Measurements from ENCODE around the gene CCDC77.
"Not testable (repeated sequence)": the region's sequence is repeated elsewhere in the genome, so short reads cannot be mapped to it uniquely, and the experiment has no call there.

The CCDC77 gene

DNA sequence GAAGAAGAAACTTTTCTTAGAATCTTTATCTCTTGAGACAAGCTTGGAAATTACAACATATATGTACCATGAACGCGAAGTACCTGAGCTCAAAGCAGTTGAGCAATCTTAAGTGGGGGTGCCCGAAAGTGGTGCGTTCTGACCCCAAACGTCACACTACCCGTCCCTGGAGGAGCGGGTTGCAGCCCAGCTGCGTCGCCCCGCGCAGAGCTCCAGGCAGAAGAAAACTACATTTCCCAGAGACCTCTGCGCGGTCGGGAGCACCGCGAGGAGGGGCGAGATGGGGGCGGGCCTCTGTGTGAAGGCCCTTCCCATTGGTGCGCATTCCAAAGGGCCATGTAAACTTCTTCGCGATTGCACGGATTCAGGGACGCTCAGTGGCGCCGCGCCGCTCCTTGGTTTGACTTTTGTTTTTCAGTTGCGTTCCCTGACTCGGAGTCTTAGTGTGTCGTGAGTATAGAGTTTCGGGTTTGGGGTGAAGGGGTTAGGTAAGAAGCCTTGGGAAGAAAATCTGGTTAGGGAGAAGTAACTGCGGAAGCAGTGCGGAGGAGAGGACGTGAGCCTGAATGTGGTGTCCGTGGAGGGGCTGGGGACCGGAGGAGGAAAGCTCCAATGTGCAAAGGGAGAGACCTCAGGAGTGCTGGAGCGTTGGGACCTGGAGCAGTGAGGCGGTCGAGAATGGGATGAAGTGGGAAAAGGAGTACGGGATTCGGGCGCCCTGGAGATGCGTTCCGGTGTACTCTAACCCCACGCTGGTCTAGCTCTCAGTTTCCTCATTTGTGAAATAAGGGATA lies at the start of gene CCDC77:
Gene CCDC77, plus strand, starts transcription at position 410 of the 794 bp plus-strand sequence. CDS start 7,740 bp downstream, outside the sequence.
- DNase-seq: peak; percentile 87 to 95
- Histone ChIP-seq H3K4me1 (peaks cover 0 to 15% (median 9%) of the 10 kb centered on the region in 4 donors), H3K9me3 (no peaks in the 10 kb centered on the region), H3K27me3 (no peaks in the 10 kb centered on the region), H3K27ac (peak within 1 kb of the TSS; percentile 62 to 73), H3K36me3 (no peaks in the 10 kb centered on the region), H3K4me3 (peak within 1 kb of the TSS; percentile 63 to 70)
- TF ChIP-seq, protein P1, sequence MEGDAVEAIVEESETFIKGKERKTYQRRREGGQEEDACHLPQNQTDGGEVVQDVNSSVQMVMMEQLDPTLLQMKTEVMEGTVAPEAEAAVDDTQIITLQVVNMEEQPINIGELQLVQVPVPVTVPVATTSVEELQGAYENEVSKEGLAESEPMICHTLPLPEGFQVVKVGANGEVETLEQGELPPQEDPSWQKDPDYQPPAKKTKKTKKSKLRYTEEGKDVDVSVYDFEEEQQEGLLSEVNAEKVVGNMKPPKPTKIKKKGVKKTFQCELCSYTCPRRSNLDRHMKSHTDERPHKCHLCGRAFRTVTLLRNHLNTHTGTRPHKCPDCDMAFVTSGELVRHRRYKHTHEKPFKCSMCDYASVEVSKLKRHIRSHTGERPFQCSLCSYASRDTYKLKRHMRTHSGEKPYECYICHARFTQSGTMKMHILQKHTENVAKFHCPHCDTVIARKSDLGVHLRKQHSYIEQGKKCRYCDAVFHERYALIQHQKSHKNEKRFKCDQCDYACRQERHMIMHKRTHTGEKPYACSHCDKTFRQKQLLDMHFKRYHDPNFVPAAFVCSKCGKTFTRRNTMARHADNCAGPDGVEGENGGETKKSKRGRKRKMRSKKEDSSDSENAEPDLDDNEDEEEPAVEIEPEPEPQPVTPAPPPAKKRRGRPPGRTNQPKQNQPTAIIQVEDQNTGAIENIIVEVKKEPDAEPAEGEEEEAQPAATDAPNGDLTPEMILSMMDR (IDR thresholded peaks at IDR 0.05): peak in 1 of 2 experiments; percentile 21
- intact Hi-C loops (cut with DNase I; ENCODE audit: low total_unique reads): no loop called here

DNA sequence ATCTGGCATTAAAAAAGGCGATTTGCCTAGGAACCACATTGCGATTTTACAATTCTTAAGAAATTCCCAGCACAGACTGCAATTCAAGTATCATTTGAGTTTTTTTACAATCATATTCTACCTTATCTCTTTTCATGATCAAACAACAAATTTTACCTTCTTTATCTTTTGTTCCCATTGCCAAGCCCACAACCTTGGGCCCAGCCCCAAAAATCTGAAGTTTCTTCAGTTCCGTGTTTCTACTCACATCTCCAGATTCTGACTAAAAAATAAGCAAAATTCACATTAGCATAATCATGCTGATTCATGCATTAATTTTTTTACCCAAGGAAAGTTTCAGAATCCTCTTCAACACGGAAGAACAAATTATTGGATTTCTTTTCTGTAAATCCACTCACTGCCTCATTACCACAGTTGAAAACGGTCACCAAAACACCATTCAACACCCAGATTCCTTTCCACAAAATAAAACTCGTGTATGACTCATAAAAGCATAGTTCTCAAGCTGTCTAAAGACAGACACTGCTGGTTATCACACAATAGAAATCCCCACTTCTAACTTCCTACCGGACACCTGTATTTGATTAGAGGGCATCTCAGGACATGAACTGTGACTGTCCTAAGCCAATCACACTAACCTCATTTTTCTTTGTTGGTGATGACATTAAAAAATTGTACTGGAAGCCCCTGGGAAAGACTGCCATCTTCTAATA lies 45.0 kb upstream of the CCDC77 start:
- Histone ChIP-seq H3K36me3 (peaks cover 82 to 97% (median 94%) of the 10 kb centered on the region in 3 donors), H3K4me3 (no peak overlapping the region)

DNA sequence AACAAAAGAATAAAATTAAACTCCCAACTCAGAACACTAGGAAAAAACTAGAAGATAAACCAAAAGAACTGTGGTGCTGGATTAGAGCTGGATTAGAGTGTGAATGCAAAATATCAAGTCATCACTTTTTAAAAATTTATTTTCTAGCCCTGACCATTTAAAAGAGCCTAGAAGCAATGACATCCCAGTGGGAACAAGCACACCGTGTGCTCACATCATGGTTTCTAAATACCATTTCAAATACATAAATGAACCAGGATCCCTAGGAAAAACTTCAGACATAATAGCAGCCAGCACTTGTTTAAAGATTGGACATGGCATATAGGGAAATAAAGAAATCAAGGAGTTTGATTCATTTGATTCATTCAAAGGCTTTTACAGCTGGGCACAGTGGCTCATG lies 42.4 kb upstream of the CCDC77 start:
- TF ChIP-seq, protein P1 (IDR thresholded peaks at IDR 0.05): no peak
- Histone ChIP-seq H3K4me1 (no peaks in the 10 kb centered on the region), H3K9me3 (peaks cover 0 to 5% (median 0%) of the 10 kb centered on the region in 3 donors), H3K27ac (no peak overlapping the region), H3K36me3 (peaks cover 80 to 96% (median 93%) of the 10 kb centered on the region in 3 donors), H3K4me3 (no peak overlapping the region), H3K27me3 (no peaks in the 10 kb centered on the region)
- intact Hi-C loops (cut with DNase I; ENCODE audit: low total_unique reads): no loop called here
- no peak for DNase-seq

More for the DNA sequence above, 45.0 kb upstream of the CCDC77 start:
- no peak overlapping the region for H3K27ac ChIP-seq
- intact Hi-C loops (cut with DNase I; ENCODE audit: low total_unique reads): no loop called here
- peaks cover 0 to 5% (median 0%) of the 10 kb centered on the region in 3 donors for H3K9me3 ChIP-seq
- H3K27me3 ChIP-seq: no peaks in the 10 kb centered on the region
- TF ChIP-seq, protein P1 (IDR thresholded peaks at IDR 0.05): no peak
- peaks cover 0 to 6% (median 0%) of the 10 kb centered on the region in 4 donors for H3K4me1 ChIP-seq
- no peak for DNase-seq

DNA sequence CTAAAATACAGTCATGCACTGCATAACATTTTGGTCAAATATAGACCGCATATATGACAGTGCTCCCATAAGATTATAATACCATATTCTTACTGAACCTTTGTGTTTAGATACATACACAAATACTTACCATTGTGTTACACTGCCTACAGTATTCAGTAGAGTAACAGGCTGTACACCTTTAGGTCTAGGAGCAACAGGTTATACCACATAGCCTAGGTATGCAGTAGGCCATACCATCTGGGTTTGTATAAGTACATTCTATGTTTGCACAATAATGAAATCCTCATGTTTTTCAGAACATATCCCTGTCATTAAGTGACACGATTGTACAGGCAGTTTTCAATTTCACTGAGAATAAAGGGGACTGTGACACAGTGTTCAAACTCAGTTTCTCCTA lies 34.6 kb upstream of the CCDC77 start:
- TF ChIP-seq, protein P1 (IDR thresholded peaks at IDR 0.05): no peak
- peaks cover 0 to 13% (median 8%) of the 10 kb centered on the region in 3 donors for H3K9me3 ChIP-seq
- no peak overlapping the region for H3K4me3 ChIP-seq
- DNase-seq: no peak
- peaks cover 58 to 88% (median 68%) of the 10 kb centered on the region in 3 donors for H3K36me3 ChIP-seq
- no peaks in the 10 kb centered on the region for H3K27me3 ChIP-seq
- intact Hi-C loops (cut with DNase I; ENCODE audit: low total_unique reads): no loop called here
- H3K27ac ChIP-seq: no peak overlapping the region
- H3K4me1 ChIP-seq: no peaks in the 10 kb centered on the region

DNA sequence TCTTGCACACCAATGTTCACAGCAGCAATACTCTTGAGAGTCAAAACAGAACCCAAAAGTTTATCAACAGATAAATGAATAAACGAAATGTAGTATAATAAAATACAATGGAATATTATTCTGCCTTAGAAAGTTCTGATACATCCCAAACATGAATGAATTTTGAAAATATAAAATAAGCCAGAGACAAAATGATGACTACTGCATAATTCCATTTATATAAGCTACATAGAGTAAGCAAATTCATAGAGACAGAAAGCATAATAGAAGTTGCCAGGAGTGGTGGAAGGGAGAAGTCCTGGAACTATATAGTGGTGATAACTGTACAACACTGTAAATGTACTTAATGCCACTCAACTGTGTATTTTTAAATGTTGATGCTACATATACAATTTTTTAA lies 33.5 kb upstream of the CCDC77 start:
- H3K36me3 ChIP-seq: peaks cover 46 to 76% (median 57%) of the 10 kb centered on the region in 3 donors
- H3K27me3 ChIP-seq: no peaks in the 10 kb centered on the region
- intact Hi-C loops (cut with DNase I; ENCODE audit: low total_unique reads): no loop called here
- no peak overlapping the region for H3K4me3 ChIP-seq
- DNase-seq: no peak
- H3K9me3 ChIP-seq: peaks cover 0 to 13% (median 8%) of the 10 kb centered on the region in 3 donors
- H3K4me1 ChIP-seq: no peaks in the 10 kb centered on the region
- TF ChIP-seq, protein P1 (IDR thresholded peaks at IDR 0.05): no peak
- no peak overlapping the region for H3K27ac ChIP-seq

DNA sequence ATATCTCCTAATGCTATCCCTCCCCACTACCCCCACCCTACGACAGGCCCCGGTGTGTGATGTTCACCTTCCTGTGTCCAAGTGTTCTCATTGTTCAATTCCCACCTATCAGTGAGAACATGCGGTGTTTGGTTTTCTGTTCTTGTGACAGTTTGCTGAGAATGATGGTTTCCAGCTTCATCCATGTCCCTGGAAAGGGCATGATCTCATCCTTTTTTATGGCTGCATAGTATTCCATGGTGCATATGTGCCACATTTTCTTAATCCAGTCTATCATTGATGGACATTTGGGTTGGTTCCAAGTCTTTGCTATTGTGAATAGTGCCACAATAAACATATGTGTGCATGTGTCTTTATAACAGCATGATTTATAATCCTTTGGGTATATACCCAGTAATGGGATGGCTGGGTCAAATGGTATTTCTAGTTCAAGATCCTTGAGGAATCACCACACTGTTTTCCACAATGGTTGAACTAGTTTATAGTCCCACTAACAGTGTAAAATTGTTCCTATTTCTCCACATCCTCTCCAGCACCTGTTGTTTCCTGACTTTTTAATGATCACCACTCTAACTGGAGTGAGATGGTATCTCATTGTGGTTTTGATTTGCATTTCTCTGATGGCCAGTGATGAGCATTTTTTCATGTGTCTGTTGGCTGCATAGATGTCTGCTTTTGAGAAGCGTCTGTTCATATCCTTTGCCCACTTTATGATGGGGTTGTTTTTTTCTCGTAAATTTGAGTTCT lies 30.5 kb upstream of the CCDC77 start:
- H3K4me3 ChIP-seq; intact Hi-C loops (cut with DNase I; ENCODE audit: low total_unique reads); H3K4me1 ChIP-seq; DNase-seq; H3K27me3 ChIP-seq; H3K9me3 ChIP-seq; H3K27ac ChIP-seq: not testable (repeated sequence)
- peaks cover 27 to 57% (median 43%) of the 10 kb centered on the region in 3 donors for H3K36me3 ChIP-seq
